Nephron progenitor cell (in vitro differentiated cells): ENCODE data around the gene ACSS1.
A peak's percentile ranks its signal among the peaks of the same experiment; 100 is the strongest.

ENCODE experiments used
- DNase-seq: peaks from one replicate; pipeline ENCODE4 v3.0.0; 2021
- H3K27ac Mint-ChIP-seq: 2 replicates; pipeline ENCODE4 v1.8.0; 2021; ENCODE audit warnings: mild to moderate bottlenecking, moderate library complexity, mixed read lengths
- H3K27me3 Mint-ChIP-seq: 2 replicates; pipeline ENCODE4 v1.8.0; 2021; ENCODE audit warnings: mild to moderate bottlenecking, low read depth, mixed read lengths; ENCODE audit not compliant: poor library complexity
- H3K36me3 Mint-ChIP-seq: 2 replicates; pipeline ENCODE4 v1.8.0; 2021; ENCODE audit warnings: low read depth, mixed read lengths
- H3K4me1 Mint-ChIP-seq: 2 replicates; pipeline ENCODE4 v1.8.0; 2021; ENCODE audit warnings: mixed read lengths
- H3K4me3 Mint-ChIP-seq: 2 replicates; pipeline ENCODE4 v1.8.0; 2021; ENCODE audit warnings: mild to moderate bottlenecking, moderate library complexity, mixed read lengths
- H3K9me3 Mint-ChIP-seq: 2 replicates; pipeline ENCODE4 v1.8.0; 2021; ENCODE audit warnings: mild to moderate bottlenecking, moderate library complexity, mixed read lengths
- TF ChIP-seq, protein P1 (sequence below): fragments of 200-600 bp; sonication (generic); IDR thresholded peaks from 2 replicates; pipeline ENCODE4 v1.5.0; 2021; ENCODE audit warnings: antibody characterized with exemption

Gene ACSS1

DNA sequence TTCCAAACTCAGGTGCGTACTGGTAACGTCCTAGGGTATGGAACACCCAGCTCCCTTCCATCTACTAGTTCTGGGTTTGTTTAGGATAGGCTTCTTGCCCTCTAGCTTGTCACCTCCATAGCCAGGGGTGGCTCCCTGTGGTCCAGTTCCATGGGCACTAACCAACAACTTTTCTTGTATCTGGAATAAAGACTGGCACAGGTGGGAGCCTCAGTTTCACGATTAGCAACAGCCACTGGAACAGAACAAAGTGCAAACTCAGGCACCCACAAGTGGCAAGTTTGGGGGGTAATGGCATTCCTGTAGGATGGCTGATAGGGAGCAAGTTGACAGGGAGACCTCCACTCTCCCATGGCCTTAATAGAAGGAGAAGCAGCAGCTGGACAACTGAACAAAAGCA, 59.8 kb downstream of the ACSS1 start:
- Mint-ChIP-seq H3K9me3 (peaks cover 7% of the 10 kb centered on the region), H3K4me1 (peaks cover 21% of the 10 kb centered on the region), H3K27ac (no peak overlapping the region), H3K27me3 (peaks cover 70% of the 10 kb centered on the region), H3K4me3 (no peak overlapping the region), H3K36me3 (no peaks in the 10 kb centered on the region)
- no peak for DNase-seq
- TF ChIP-seq, protein P1, sequence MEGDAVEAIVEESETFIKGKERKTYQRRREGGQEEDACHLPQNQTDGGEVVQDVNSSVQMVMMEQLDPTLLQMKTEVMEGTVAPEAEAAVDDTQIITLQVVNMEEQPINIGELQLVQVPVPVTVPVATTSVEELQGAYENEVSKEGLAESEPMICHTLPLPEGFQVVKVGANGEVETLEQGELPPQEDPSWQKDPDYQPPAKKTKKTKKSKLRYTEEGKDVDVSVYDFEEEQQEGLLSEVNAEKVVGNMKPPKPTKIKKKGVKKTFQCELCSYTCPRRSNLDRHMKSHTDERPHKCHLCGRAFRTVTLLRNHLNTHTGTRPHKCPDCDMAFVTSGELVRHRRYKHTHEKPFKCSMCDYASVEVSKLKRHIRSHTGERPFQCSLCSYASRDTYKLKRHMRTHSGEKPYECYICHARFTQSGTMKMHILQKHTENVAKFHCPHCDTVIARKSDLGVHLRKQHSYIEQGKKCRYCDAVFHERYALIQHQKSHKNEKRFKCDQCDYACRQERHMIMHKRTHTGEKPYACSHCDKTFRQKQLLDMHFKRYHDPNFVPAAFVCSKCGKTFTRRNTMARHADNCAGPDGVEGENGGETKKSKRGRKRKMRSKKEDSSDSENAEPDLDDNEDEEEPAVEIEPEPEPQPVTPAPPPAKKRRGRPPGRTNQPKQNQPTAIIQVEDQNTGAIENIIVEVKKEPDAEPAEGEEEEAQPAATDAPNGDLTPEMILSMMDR = no peak

- H3K27me3 Mint-ChIP-seq = peaks cover 64% of the 10 kb centered on the region
- TF ChIP-seq, protein P1 = no peak
- H3K36me3 Mint-ChIP-seq = no peaks in the 10 kb centered on the region
- H3K9me3 Mint-ChIP-seq = no peaks in the 10 kb centered on the region
- no peak overlapping the region for H3K4me3 Mint-ChIP-seq
- peaks cover 29% of the 10 kb centered on the region for H3K4me1 Mint-ChIP-seq
- no peak for DNase-seq
- no peak overlapping the region for H3K27ac Mint-ChIP-seq
Measured at GRCh38 chr20:24996449-24997377, 61.2 kb downstream of the ACSS1 start.

GRCh38 chr20:24995741-24996448, 62.0 kb downstream of the ACSS1 start:
- DNase-seq = no peak
- no peaks in the 10 kb centered on the region for H3K9me3 Mint-ChIP-seq
- H3K36me3 Mint-ChIP-seq = no peaks in the 10 kb centered on the region
- no peak overlapping the region for H3K4me3 Mint-ChIP-seq
- H3K27ac Mint-ChIP-seq = no peak overlapping the region
- H3K27me3 Mint-ChIP-seq = peaks cover 62% of the 10 kb centered on the region
- TF ChIP-seq, protein P1 = no peak
- peaks cover 37% of the 10 kb centered on the region for H3K4me1 Mint-ChIP-seq

DNA sequence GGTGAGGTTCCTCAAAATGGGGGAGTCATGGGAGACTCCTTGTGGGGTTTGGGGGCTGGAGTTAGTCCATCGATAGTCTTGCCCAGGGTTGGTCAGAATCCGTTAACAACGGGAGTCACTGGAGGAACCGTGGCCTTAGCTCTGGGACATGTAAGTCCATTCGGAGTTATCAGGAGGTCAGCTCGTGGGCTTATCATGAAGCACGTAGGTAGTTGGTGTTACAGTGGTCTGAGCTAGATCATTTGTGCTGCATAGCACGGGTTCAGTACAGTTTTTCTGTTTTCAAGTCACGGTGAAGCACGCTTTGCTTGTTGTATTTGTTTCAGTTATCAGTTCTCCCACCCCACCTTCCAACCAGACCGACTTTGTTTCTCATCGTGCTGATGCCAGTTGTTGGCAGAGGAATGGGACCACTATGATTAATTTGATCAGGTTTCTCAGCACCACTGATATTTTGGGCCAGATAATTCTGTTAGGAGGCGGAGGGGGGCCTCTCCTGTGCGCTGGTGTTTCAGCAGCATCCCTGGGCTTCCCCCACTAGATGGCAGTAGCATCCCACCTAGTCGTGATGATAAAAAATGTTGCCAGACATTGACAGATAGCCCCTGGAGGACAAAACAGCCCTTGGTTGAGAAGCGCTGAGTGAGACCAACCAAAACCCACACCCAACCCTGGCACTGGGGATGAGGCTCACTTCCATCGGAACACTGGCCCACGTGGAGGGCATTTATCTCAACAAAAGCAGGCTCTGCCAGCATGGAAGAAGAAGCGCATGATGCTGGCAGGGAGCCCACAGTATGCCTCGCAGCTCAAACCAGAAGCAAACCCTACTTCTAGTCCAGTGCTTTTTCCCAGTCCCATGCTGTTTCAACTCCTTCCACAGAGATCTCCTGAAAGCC, 63.2 kb downstream of the ACSS1 start:
- TF ChIP-seq, protein P1 = peak; percentile 89
- no peak overlapping the region for H3K4me3 Mint-ChIP-seq
- no peaks in the 10 kb centered on the region for H3K36me3 Mint-ChIP-seq
- peak; percentile 86 for DNase-seq
- H3K27ac Mint-ChIP-seq = no peak overlapping the region
- H3K27me3 Mint-ChIP-seq = peaks cover 50% of the 10 kb centered on the region
- no peaks in the 10 kb centered on the region for H3K9me3 Mint-ChIP-seq
- H3K4me1 Mint-ChIP-seq = peaks cover 43% of the 10 kb centered on the region

DNA sequence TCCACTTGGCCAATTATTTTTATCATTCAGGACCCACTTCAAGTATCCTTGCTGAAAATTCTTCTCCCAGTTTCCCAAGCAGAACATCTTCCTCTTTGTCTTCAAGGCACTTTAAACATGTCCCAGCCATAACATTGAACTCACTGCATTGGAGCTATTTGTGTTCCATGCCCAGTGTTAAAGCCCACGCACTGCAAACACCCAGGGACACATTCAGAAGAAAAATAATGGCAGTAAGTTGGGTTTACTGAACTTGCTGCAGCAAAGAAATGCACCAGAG, 63.8 kb downstream of the ACSS1 start:
- H3K27me3 Mint-ChIP-seq = peaks cover 44% of the 10 kb centered on the region
- no peaks in the 10 kb centered on the region for H3K36me3 Mint-ChIP-seq
- H3K27ac Mint-ChIP-seq = no peak overlapping the region
- TF ChIP-seq, protein P1 = no peak
- no peak for DNase-seq
- peak overlapping the region; percentile 68 for H3K4me3 Mint-ChIP-seq
- peaks cover 43% of the 10 kb centered on the region for H3K4me1 Mint-ChIP-seq
- H3K9me3 Mint-ChIP-seq = no peaks in the 10 kb centered on the region
